ENCODE results near the gene UGT1A1.

DNA sequence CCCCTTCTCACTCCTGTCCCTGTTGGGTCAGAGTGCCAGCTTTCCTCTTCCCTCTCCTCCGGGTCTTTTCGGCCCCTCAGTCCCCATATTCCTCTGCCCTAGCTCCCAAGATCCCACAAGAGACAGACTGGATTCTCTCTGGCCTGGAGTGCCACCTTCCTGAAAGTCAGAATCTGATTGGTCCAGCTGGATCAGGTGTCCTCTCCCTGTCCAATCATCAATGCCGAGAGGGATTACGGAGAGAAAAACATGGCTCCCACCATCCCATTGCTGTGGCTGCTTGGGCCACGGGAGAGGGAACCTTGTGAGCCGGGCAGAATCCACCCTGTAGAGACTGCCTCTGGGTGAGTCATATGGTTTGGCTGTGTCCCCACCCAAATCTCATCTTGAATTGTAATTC is 15.3 kb downstream of the UGT1A1 start:
- TF ChIP-seq POLR2A (IDR thresholded peaks at IDR 0.05; ENCODE audit: low read depth, low read length) = no peak
- TF ChIP-seq TAF1 (IDR thresholded peaks at IDR 0.05; ENCODE audit: low read depth, low read length) = no peak
- no peak for TF ChIP-seq POLR2AphosphoS5 (IDR thresholded peaks at IDR 0.05; ENCODE audit: low read depth, low read length)
- TF ChIP-seq PAX5 (IDR thresholded peaks at IDR 0.05; ENCODE audit: insufficient read depth, low read length, severe bottlenecking) = no peak
- TF ChIP-seq POU2F2 (IDR thresholded peaks at IDR 0.05; ENCODE audit: low read depth, low read length) = no peak

All from GM12891 (cell line).